Spleen (tissue), 11 donors: ENCODE data around the gene HECW1. TPM values are rescaled to one million over a fixed set of nuclear protein-coding genes. Genes with fewer than 3 reads are reported as not detected.
"Not testable (repeated sequence)": the region's sequence is repeated elsewhere in the genome, so short reads cannot be mapped to it uniquely, and the experiment has no call there.

Experiments used
- DNase-seq: peaks from one replicate; pipeline ENCODE4 v3.0.0-alpha.2; 2020
- H3K27ac ChIP-seq, 8 donors: fragments of 200-600 bp; sonication (generic) in 7 of 8; 1 replicate in 4 of 8; 2 replicates in 4 of 8; pipeline versions ENCODE4 v1.5.0 to v1.8.0; 2016 to 2021; ENCODE audit warnings: inconsistent platforms in 4 of 8, mild to moderate bottlenecking in 4 of 8, moderate library complexity in 1 of 8
- H3K27me3 ChIP-seq, 7 donors: fragments of 200-600 bp; sonication (generic) in 6 of 7; replicated peaks in 1 of 7; 1 replicate in 4 of 7; 2 replicates in 3 of 7; pipeline versions ENCODE4 v1.5.0 to v1.8.0; 2016 to 2021; ENCODE audit warnings: inconsistent platforms in 3 of 7, mild to moderate bottlenecking in 1 of 7
- H3K36me3 ChIP-seq, 6 donors: fragments of 200-600 bp; sonication (generic) in 5 of 6; 1 replicate in 4 of 6; 2 replicates in 2 of 6; pipeline versions ENCODE4 v1.5.0 to v1.8.0; 2016 to 2021; ENCODE audit warnings: inconsistent platforms in 2 of 6
- H3K4me1 ChIP-seq, 6 donors: fragments of 200-600 bp; sonication (generic) in 5 of 6; 1 replicate in 3 of 6; 2 replicates in 3 of 6; pipeline versions ENCODE4 v1.5.0 to v1.8.0; 2016 to 2021; ENCODE audit warnings: inconsistent platforms in 3 of 6
- H3K4me3 ChIP-seq, 8 donors: fragments of 200-600 bp; sonication (generic) in 7 of 8; 1 replicate in 4 of 8; 2 replicates in 4 of 8; pipeline versions ENCODE4 v1.5.0 to v1.8.0; 2016 to 2021; ENCODE audit warnings: inconsistent platforms in 4 of 8, mild to moderate bottlenecking in 4 of 8, moderate library complexity in 2 of 8
- H3K9me3 ChIP-seq, 8 donors: fragments of 200-600 bp; sonication (generic) in 7 of 8; 1 replicate in 4 of 8; 2 replicates in 4 of 8; pipeline versions ENCODE4 v1.5.0 to v1.8.0; 2016 to 2021; ENCODE audit warnings: inconsistent platforms in 4 of 8
- POLR2A ChIP-seq, 3 donors: fragments of 450-650 bp; IDR thresholded peaks; one replicate each; pipeline ENCODE4 v1.5.1; 2017; ENCODE audit warnings: antibody characterized with exemption in 3 of 3, mild to moderate bottlenecking in 1 of 3
- POLR2AphosphoS5 ChIP-seq, 3 donors: sonication (generic); formaldehyde crosslinking; IDR thresholded peaks; one replicate each; pipeline ENCODE4 v1.5.1; 2017; ENCODE audit warnings: antibody characterized with exemption in 3 of 3
- WGBS, 5 donors: extraction: QIAGEN DNeasy Blood & Tissue Kit in 3 of 5; methylation state at CpG; one replicate each; pipeline versions ENCODE4 v1.1.5 to v1.1.7; 2013 to 2018; 5-methylcytosine and 5-hydroxymethylcytosine counted together
- intact Hi-C: fragments of 100-400 bp; cut with DNase I; formaldehyde crosslinking; loops from one replicate; pipeline ENCODE4 v1.15.0; 2023; ENCODE audit warnings: low total_unique reads
- polyA plus RNA-seq, 3 donors: library from polyadenylated mRNA; stranded (reverse); fragments of 200-250 nt; gene quantifications; one replicate each; pipeline ENCODE4 v1.2.1, GENCODE V29; 2013
- total RNA-seq, 7 donors: library from RNA; depleted of rRNA in 3 of 7; stranded (reverse); fragments of >200 nt in 3 of 7; fragmentation: NEBNext Ultra II Directional in 4 of 7; extraction: Animal tissue kit (Norgen Biotek cat#: 25700) in 4 of 7; gene quantifications; one replicate each; pipeline versions ENCODE4 v1.1.0 to v1.2.1, GENCODE V29; 2016 to 2021
- TF ChIP-seq, protein P1 (sequence below), 11 experiments: fragments of 200-600 bp in 7 of 11; fragments of 450-650 bp in 4 of 11; sonication (generic) in 4 of 11; IDR thresholded peaks in 8 of 11; conservative IDR thresholded peaks in 3 of 11; 1 replicate in 7 of 11; 2 replicates in 4 of 11; pipeline versions ENCODE4 v1.4.0 to v1.8.0; 2016 to 2021; ENCODE audit warnings: antibody characterized with exemption in 11 of 11, inconsistent platforms in 4 of 11, mild to moderate bottlenecking in 1 of 11
- donor health status: healthy with polysubstance abuse.
- donor health status: DM: no; HTN: no; CAD: no; lungs with moderate emphysema.
- donor health status: DM: no; HTN: no; CAD: no.
- donor health status: Bipolar disorder and iron deficiency.
- donor health status: healthy.
- donor health status: DM: no; HTN: no; CAD: no.
- donor health status: DM: yes; HTN: yes; CAD: no.

HECW1 gene
- total and polyA plus RNA-seq, 10 donors: 0.03 to 1.5 (median 0.40) TPM; not detected in 1

- H3K36me3 ChIP-seq: no peaks in the 10 kb centered on the region
- DNase-seq: no peak
- H3K27ac ChIP-seq: no peak overlapping the region
- peaks cover 0 to 17% (median 0%) of the 10 kb centered on the region in 7 donors for H3K27me3 ChIP-seq
- no peak overlapping the region for H3K4me3 ChIP-seq
- 84 to 92% (median 90%) methylated on average over 8 of the region's 8 CpGs for WGBS, 5 donors
- H3K4me1 ChIP-seq: no peaks in the 10 kb centered on the region
- TF ChIP-seq POLR2AphosphoS5 (IDR thresholded peaks at IDR 0.05) (no peak), POLR2A (IDR thresholded peaks at IDR 0.05) (no peak)
- TF ChIP-seq, protein P1, sequence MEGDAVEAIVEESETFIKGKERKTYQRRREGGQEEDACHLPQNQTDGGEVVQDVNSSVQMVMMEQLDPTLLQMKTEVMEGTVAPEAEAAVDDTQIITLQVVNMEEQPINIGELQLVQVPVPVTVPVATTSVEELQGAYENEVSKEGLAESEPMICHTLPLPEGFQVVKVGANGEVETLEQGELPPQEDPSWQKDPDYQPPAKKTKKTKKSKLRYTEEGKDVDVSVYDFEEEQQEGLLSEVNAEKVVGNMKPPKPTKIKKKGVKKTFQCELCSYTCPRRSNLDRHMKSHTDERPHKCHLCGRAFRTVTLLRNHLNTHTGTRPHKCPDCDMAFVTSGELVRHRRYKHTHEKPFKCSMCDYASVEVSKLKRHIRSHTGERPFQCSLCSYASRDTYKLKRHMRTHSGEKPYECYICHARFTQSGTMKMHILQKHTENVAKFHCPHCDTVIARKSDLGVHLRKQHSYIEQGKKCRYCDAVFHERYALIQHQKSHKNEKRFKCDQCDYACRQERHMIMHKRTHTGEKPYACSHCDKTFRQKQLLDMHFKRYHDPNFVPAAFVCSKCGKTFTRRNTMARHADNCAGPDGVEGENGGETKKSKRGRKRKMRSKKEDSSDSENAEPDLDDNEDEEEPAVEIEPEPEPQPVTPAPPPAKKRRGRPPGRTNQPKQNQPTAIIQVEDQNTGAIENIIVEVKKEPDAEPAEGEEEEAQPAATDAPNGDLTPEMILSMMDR (IDR thresholded peaks at IDR 0.05 in 8 of 11, conservative IDR thresholded peaks at IDR 0.05 in 3 of 11): no peak
- H3K9me3 ChIP-seq: no peaks in the 10 kb centered on the region
- intact Hi-C loops: no loop called here
Measured at GRCh38 chr7:43205171-43205795, 92.8 kb downstream of the HECW1 start.

DNA sequence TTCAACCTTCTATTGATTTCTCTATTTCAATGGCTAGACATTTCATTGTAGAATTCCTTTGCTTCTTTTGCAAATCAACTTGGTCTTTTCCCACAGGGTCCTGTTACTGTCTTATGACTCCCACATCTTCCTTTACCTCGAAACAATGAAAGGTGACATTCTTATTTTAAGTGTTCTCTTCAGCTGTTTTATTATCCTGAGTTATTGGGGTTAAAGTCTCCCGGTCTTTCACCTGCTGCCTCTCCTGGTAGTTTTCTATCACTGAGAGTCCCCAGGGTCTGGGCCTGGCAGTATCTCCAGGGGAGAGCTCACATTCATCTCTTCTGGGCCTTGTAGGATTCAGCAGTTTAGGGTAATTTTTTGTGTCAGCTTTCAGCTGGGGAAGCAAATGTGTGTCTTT, 95.8 kb downstream of the HECW1 start:
- no peak overlapping the region for H3K27ac ChIP-seq
- no peak for TF ChIP-seq POLR2AphosphoS5 (IDR thresholded peaks at IDR 0.05)
- TF ChIP-seq POLR2A (IDR thresholded peaks at IDR 0.05): no peak
- TF ChIP-seq, protein P1 (IDR thresholded peaks at IDR 0.05 in 8 of 11, conservative IDR thresholded peaks at IDR 0.05 in 3 of 11): no peak
- H3K27me3 ChIP-seq: no peaks in the 10 kb centered on the region
- no peak overlapping the region for H3K4me3 ChIP-seq
- no peaks in the 10 kb centered on the region for H3K9me3 ChIP-seq
- no peaks in the 10 kb centered on the region for H3K36me3 ChIP-seq
- no peak for DNase-seq
- intact Hi-C loops: no loop called here
- no peaks in the 10 kb centered on the region for H3K4me1 ChIP-seq
- WGBS, 5 donors: 72 to 83% (median 82%) methylated on average over 2 of the region's 2 CpGs

DNA sequence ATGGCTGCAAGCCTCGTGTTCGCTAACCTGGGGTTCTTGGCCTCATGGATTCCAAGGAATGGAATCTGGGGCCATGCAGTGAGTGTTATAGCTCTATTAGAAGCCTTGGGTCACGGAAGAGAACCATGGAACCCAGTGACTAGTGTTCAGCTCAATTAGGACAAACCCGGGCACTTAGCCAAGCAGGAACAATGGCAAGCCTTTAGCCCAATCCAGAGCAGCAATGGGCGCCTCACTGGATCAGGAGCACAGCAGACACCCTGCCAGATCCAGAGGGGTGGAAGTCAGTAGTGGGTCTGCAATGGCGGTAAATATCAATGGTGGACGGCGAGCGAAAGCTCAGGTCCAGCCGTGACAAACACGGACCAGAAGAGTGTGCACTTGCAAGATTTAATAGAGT, 98.1 kb downstream of the HECW1 start:
- intact Hi-C loops, H3K36me3 ChIP-seq, DNase-seq, H3K27me3 ChIP-seq, H3K4me3 ChIP-seq, H3K9me3 ChIP-seq, H3K4me1 ChIP-seq, H3K27ac ChIP-seq: not testable (repeated sequence)
- 80 to 91% (median 87%) methylated on average over 11 of the region's 11 CpGs for WGBS, 5 donors

DNA sequence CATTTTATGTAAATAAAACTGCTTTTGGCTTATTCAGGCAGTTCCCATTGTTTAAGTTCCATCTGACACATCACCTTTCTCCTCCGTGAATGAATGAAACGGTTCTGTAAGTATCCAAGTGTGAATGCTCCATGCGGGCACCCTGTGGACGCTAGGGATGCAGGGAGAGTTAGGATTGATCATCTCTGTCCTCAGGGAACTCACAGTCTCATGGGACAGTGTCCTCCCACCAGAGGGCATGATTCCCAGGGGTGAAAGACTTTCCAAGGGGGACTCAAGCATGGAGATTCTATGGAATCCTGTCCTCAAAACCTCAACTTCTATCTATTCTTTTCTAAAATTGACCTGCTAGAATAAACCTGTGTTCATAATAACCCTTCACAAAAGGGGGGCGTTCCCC, 98.8 kb downstream of the HECW1 start:
- peaks cover 0 to 13% (median 0%) of the 10 kb centered on the region in 7 donors for H3K27me3 ChIP-seq
- H3K4me3 ChIP-seq: no peak overlapping the region
- TF ChIP-seq POLR2AphosphoS5 (IDR thresholded peaks at IDR 0.05) (no peak), POLR2A (IDR thresholded peaks at IDR 0.05) (no peak)
- TF ChIP-seq, protein P1 (IDR thresholded peaks at IDR 0.05 in 8 of 11, conservative IDR thresholded peaks at IDR 0.05 in 3 of 11): no peak
- intact Hi-C loops: no loop called here
- H3K36me3 ChIP-seq: no peaks in the 10 kb centered on the region
- 78 to 84% (median 82%) methylated on average over 5 of the region's 5 CpGs for WGBS, 5 donors
- no peak for DNase-seq
- no peak overlapping the region for H3K27ac ChIP-seq
- H3K4me1 ChIP-seq: no peaks in the 10 kb centered on the region
- H3K9me3 ChIP-seq: no peaks in the 10 kb centered on the region

- Histone ChIP-seq H3K27ac (no peak overlapping the region), H3K4me1 (no peaks in the 10 kb centered on the region), H3K27me3 (peaks cover 0 to 18% (median 0%) of the 10 kb centered on the region in 7 donors), H3K4me3 (no peak overlapping the region), H3K36me3 (no peaks in the 10 kb centered on the region), H3K9me3 (no peaks in the 10 kb centered on the region)
- TF ChIP-seq, protein P1 (IDR thresholded peaks at IDR 0.05 in 8 of 11, conservative IDR thresholded peaks at IDR 0.05 in 3 of 11): no peak
- DNase-seq: no peak
- intact Hi-C loops: no loop called here
Measured at GRCh38 chr7:43211693-43212092, 99.2 kb downstream of the HECW1 start.
